GM21717 (cell line): Measurements from ENCODE around the gene POLR1D.

Experiments
- ATAC-seq: cut with Tn5 transposase; IDR thresholded peaks from one replicate; pipeline ENCODE4 v1.9.1; 2021; ENCODE audit warnings: mild to moderate bottlenecking, moderate library complexity; ENCODE audit not compliant: unreplicated experiment

Gene POLR1D

GRCh38 chr13:27637289-27637626 lies 15.6 kb downstream of the POLR1D start:
- no peak for ATAC-seq

- no peak for ATAC-seq
Measured at GRCh38 chr13:27638001-27638400, 16.3 kb downstream of the POLR1D start.

GRCh38 chr13:27638521-27638920 lies 16.8 kb downstream of the POLR1D start:
- no peak for ATAC-seq

- ATAC-seq: no peak
Measured at GRCh38 chr13:27639186-27639585, 17.5 kb downstream of the POLR1D start.

GRCh38 chr13:27641711-27642502 lies 20.2 kb downstream of the POLR1D start:
- ATAC-seq: no peak

- no peak for ATAC-seq
Measured at GRCh38 chr13:27643334-27644132, 21.8 kb downstream of the POLR1D start.

GRCh38 chr13:27644302-27644701 lies 22.6 kb downstream of the POLR1D start:
- ATAC-seq: no peak

- no peak for ATAC-seq
Measured at GRCh38 chr13:27650312-27650711, 28.6 kb downstream of the POLR1D start.

- ATAC-seq: no peak
Measured at GRCh38 chr13:27654059-27654458, 32.4 kb downstream of the POLR1D start.

GRCh38 chr13:27654816-27655215 lies 33.1 kb downstream of the POLR1D start:
- no peak for ATAC-seq

GRCh38 chr13:27657724-27658123 lies 36.0 kb downstream of the POLR1D start:
- no peak for ATAC-seq

- ATAC-seq: no peak
Measured at GRCh38 chr13:27658546-27658945, 36.9 kb downstream of the POLR1D start.

- ATAC-seq: no peak
Measured at GRCh38 chr13:27659145-27659865, 37.6 kb downstream of the POLR1D start.

GRCh38 chr13:27660511-27660910 lies 38.8 kb downstream of the POLR1D start:
- no peak for ATAC-seq

- no peak for ATAC-seq
Measured at GRCh38 chr13:27661017-27661416, 39.3 kb downstream of the POLR1D start.

GRCh38 chr13:27662738-27663470 lies 41.2 kb downstream of the POLR1D start:
- no peak for ATAC-seq

- ATAC-seq: no peak
Measured at GRCh38 chr13:27663947-27664346, 42.3 kb downstream of the POLR1D start.

GRCh38 chr13:27665333-27665732 lies 43.6 kb downstream of the POLR1D start:
- no peak for ATAC-seq

GRCh38 chr13:27665761-27666160 lies 44.1 kb downstream of the POLR1D start:
- no peak for ATAC-seq

GRCh38 chr13:27666951-27667350 lies 45.3 kb downstream of the POLR1D start:
- no peak for ATAC-seq

- no peak for ATAC-seq
Measured at GRCh38 chr13:27667946-27668345, 46.3 kb downstream of the POLR1D start.
